Activated CD4-positive, alpha-beta memory T cell treated with anti-CD3 and anti-CD28 coated beads, Interleukin-2, amount 10 ng/mL, durations not matched to agents 7 days and 5 days (primary cell): Measurements from ENCODE around the gene GRIK4. TPM values are rescaled to one million over a fixed set of nuclear protein-coding genes. Genes with fewer than 3 reads are reported as not detected.

Experiments used
- CTCF ChIA-PET: fragments of 350-600 bp; sonication (Branson Sonifier 250); formaldehyde crosslinking; loops from one replicate; lab custom pipeline; 2021; ENCODE audit warnings: antibody characterized with exemption, inconsistent platforms; lab: Charles Lee
- POLR2A ChIA-PET: fragments of 350-600 bp; sonication (Branson Sonifier 250); formaldehyde crosslinking; loops from one replicate; lab custom pipeline; 2021; ENCODE audit warnings: antibody characterized with exemption; lab: Charles Lee
- DNase-seq: peaks from one replicate; pipeline ENCODE4 v3.0.0-alpha.2; 2020
- H3K27ac Mint-ChIP-seq: one replicate; pipeline ENCODE4 v1.8.0; 2021; ENCODE audit warnings: mild to moderate bottlenecking, mixed read lengths
- H3K27me3 Mint-ChIP-seq: one replicate; pipeline ENCODE4 v1.8.0; 2021; ENCODE audit warnings: mixed read lengths
- H3K36me3 Mint-ChIP-seq: one replicate; pipeline ENCODE4 v1.8.0; 2021; ENCODE audit warnings: low read depth, mixed read lengths
- H3K4me1 Mint-ChIP-seq: one replicate; pipeline ENCODE4 v1.8.0; 2021; ENCODE audit warnings: mixed read lengths
- H3K4me3 Mint-ChIP-seq: one replicate; pipeline ENCODE4 v1.8.0; 2021; ENCODE audit warnings: mild to moderate bottlenecking, mixed read lengths
- H3K9me3 Mint-ChIP-seq: one replicate; pipeline ENCODE4 v1.8.0; 2021; ENCODE audit warnings: mixed read lengths
- total RNA-seq, 2 experiments: library from RNA; stranded (reverse); gene quantifications; one replicate each; pipeline ENCODE4 v1.2.3, GENCODE V29; 2021

The GRIK4 gene
- total RNA-seq, 2 experiments from 2014 or later = not detected

DNA sequence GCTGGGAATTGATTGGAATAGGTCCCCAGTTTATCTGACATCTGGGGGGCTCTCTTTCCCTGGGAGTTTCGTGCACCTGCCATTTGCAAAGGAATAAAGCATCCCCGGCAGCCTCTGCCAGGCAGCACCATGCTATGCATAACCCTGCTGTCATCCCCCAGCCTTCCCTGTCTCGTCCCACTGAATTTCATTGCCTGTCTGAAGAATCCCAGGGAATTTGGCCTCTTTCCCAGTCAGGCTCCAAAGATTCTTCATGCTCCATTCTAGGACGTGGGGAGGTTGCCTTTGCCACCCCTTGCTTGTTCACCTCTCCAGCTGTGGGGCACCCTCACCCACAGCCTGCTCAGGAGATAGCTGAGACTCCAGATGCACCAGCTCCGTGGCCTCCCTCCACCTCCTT, 317.3 kb downstream of the GRIK4 start:
- H3K4me1 Mint-ChIP-seq = no peaks in the 10 kb centered on the region

DNA sequence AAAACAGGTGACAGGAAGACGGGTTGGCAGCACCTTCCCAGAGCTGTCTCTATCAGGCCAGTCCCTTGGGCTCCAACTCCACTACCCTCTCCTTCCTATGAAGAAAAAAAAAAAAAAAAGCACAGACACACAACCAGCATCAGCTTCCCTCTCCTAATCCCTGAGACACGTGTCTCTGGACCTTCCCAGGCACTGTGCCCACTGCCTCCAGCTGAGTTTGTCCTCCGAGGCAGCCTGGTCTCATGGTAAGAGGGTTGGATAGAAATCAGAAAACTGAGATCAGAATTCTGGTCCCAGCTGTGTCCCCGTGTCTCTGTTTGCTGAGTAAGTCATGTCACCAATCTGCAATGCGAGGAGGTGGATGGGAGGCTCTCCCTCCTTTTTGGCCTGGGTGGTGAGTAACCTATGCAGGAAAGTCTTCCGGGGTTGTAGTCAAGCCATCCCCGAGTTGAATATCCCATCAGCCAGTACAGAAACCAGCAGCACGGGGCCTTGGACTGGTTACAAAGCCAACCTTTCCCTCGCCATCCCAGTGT, 318.6 kb downstream of the GRIK4 start:
- Mint-ChIP-seq H3K4me3 (no peak overlapping the region), H3K36me3 (no peaks in the 10 kb centered on the region), H3K27me3 (peaks cover 3% of the 10 kb centered on the region), H3K4me1 (no peaks in the 10 kb centered on the region), H3K9me3 (no peaks in the 10 kb centered on the region), H3K27ac (no peak overlapping the region)
- ChIA-PET CTCF (no interaction called here), POLR2A (no interaction called here)
- DNase-seq = no peak

More for the DNA sequence above, 317.3 kb downstream of the GRIK4 start:
- ChIA-PET POLR2A (no interaction called here), CTCF (no interaction called here)
- Mint-ChIP-seq H3K4me3 (no peak overlapping the region), H3K9me3 (no peaks in the 10 kb centered on the region), H3K36me3 (no peaks in the 10 kb centered on the region), H3K27me3 (peaks cover 3% of the 10 kb centered on the region), H3K27ac (no peak overlapping the region)
- DNase-seq = no peak

DNA sequence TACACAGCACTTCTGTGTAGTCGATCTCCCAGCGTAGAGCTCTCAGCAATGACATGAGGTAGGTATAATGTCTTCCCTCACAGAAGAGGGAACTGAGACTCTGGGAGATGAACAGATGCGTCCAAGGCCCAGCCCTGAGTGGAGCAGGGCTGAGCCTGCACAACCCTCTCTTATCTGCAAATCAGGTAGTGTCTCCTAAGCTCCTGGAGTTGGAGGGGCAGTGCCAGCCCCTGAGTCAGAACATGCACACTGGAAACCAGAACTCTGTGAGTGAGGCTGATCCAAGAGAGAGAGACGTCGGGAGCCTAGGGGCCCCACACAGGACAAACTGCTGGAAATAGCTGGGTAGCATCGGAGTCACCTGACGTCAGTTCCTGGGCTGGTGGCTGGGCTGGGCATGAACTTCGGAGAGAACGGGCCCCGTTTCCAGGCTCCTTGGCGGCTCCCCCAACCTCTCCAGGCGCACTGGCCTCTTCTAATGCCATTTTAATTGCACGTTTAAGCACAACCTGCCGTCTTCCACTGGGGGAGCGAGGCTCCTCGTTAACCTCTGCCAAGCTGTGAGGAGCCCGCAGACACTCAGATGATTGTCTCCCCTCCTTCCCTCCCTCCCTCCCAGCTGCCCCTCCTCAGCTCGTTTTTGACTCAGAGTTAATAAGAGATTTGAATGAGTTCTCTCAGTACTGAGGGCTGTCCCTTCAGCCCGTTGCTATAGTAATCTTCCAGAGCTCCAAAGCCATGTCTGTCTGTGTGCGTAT, 321.1 kb downstream of the GRIK4 start:
- ChIA-PET CTCF (no interaction called here), POLR2A (no interaction called here)
- Mint-ChIP-seq H3K4me3 (no peak overlapping the region), H3K9me3 (no peaks in the 10 kb centered on the region), H3K36me3 (no peaks in the 10 kb centered on the region), H3K27ac (no peak overlapping the region), H3K4me1 (peaks cover 7% of the 10 kb centered on the region), H3K27me3 (peaks cover 15% of the 10 kb centered on the region)
- no peak for DNase-seq

DNA sequence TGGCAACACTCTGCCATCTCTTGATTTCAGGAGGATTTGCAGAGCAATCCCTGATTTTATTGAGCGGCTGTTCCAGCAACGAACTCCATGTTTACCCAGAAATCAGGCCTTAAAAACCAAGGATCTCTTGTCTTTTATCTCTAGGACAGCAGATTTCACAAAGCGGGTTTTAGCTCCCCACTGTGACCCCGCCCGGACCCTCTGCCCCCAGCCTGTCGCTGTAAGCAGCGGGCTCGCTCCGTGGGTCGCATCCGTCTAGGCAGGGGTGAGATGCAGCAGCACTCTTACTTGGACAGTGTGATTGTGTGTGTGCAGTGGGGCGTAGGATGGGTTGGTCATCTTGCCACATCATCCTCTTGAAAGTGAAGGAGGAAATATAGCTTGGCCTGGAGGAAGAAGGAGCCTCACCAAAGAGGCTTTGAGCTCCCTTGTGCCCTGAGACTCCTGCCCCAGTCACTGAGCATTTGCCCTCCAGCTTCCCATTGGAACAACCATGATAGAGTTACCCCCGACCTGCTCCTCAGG, 323.2 kb downstream of the GRIK4 start:
- H3K27ac Mint-ChIP-seq = no peak overlapping the region
- H3K4me3 Mint-ChIP-seq = no peak overlapping the region
- no peaks in the 10 kb centered on the region for H3K9me3 Mint-ChIP-seq
- DNase-seq = no peak
- peaks cover 17% of the 10 kb centered on the region for H3K27me3 Mint-ChIP-seq
- H3K36me3 Mint-ChIP-seq = no peaks in the 10 kb centered on the region
- ChIA-PET POLR2A (no interaction called here), CTCF (no interaction called here)
- H3K4me1 Mint-ChIP-seq = peaks cover 7% of the 10 kb centered on the region

DNA sequence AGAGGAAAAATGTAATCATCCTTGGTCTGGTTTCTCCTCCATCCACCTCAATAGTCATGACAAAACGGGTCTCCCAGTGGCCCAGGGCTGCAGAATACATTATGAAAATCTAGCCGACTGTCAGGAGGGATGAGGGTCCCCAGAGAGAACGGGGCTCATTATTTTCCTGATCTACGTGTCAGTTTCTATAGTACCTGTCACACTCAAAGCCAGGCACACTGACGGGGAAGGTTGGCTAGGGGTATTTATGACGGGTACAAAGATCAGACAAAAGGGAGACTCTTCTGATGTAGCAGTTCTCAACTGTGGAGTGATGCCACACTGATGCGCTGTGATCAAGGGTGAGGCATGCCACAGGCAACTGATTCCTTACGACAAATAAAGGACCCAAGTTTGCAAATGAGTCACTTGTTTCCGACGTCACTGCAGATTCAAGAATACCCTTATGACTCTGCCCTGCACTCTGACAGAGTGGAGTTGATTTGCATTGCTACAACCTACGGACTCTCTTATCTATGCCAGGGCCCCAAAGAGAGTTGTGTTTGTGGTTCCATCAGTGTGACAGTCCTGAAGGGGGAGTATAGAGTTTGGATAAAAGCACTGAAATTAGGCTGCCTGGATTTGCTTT, 324.2 kb downstream of the GRIK4 start:
- CTCF ChIA-PET = no interaction called here
- no peak overlapping the region for H3K4me3 Mint-ChIP-seq
- peak; percentile 38 for DNase-seq

DNA sequence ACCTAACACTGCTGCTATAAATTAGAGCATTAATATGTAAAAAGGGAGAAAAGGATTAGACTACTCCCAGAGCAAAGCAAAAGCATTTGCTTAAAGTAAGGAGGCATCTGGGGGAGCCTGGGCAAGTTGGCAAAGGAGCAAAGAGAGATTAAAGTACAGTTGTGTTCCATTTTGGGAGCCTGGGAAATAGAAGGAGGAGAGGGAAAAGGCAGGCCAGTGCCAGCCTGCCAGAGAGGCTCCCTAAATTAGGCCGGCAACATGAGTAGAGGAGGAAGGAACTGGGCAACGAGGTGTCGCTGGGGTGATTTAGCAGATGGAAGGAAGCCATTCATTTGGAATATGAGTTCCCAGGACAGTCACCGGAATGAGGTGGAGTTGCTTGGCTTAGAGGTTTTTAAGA, 326.1 kb downstream of the GRIK4 start:
- H3K9me3 Mint-ChIP-seq = no peaks in the 10 kb centered on the region
- ChIA-PET CTCF (no interaction called here), POLR2A (no interaction called here)
- no peak overlapping the region for H3K4me3 Mint-ChIP-seq
- peaks cover 22% of the 10 kb centered on the region for H3K27me3 Mint-ChIP-seq
- H3K4me1 Mint-ChIP-seq = peaks cover 7% of the 10 kb centered on the region
- H3K36me3 Mint-ChIP-seq = no peaks in the 10 kb centered on the region
- no peak for DNase-seq
- no peak overlapping the region for H3K27ac Mint-ChIP-seq

More for the DNA sequence above, 324.2 kb downstream of the GRIK4 start:
- Mint-ChIP-seq H3K27ac (no peak overlapping the region), H3K36me3 (no peaks in the 10 kb centered on the region), H3K27me3 (peaks cover 19% of the 10 kb centered on the region), H3K9me3 (no peaks in the 10 kb centered on the region), H3K4me1 (peaks cover 7% of the 10 kb centered on the region)
- POLR2A ChIA-PET = no interaction called here

DNA sequence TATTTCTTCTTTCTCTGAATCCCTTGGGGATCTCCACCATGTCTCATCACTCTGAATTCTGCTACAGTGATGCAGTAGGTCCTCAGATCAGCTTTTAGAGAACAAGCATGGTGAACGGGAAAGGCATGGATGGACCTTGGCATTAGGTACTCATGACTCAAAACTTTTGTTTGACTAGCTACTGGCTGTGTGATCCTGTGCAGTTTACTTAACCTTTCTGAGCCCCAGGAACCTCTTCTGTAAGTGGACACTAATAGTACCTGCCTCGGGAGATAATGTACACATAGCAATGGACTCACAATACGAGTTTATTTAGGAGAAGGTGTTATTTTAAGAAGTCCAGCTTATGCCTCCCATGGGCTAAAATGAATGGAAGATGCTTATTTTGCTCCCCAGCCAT, 327.7 kb downstream of the GRIK4 start:
- CTCF ChIA-PET = no interaction called here
- DNase-seq = no peak
- peaks cover 7% of the 10 kb centered on the region for H3K4me1 Mint-ChIP-seq

DNA sequence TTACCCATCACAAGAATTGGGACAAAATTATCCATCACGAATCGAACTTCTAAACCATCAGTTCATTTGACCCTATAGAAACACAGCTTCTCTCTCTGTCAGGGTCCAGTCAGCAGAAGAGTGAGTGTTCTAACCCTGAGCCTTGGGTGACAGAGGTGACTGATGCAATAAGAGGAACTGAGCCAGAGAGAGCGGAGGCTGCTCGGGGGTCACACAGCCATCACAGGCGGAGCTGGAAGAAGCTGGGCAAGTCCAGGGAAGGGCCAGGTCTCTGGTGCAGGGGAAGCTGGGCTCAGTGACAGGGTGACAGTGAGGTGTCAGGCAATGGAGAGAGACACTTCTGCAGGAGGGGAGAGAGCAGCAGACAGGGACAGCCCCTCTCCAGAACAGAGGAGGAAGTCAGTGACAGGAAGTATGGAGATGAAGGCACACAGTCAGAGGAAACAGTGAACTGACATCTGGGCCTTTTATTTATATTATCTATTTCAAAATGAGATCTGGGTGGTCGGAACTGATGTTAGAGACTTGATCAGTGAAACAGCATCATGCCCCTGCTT, 328.4 kb downstream of the GRIK4 start:
- POLR2A ChIA-PET = no interaction called here
- CTCF ChIA-PET = no interaction called here

More for the DNA sequence above, 327.7 kb downstream of the GRIK4 start:
- Mint-ChIP-seq H3K27ac (no peak overlapping the region), H3K36me3 (no peaks in the 10 kb centered on the region), H3K9me3 (no peaks in the 10 kb centered on the region), H3K27me3 (peaks cover 20% of the 10 kb centered on the region), H3K4me3 (no peak overlapping the region)
- POLR2A ChIA-PET = no interaction called here

DNA sequence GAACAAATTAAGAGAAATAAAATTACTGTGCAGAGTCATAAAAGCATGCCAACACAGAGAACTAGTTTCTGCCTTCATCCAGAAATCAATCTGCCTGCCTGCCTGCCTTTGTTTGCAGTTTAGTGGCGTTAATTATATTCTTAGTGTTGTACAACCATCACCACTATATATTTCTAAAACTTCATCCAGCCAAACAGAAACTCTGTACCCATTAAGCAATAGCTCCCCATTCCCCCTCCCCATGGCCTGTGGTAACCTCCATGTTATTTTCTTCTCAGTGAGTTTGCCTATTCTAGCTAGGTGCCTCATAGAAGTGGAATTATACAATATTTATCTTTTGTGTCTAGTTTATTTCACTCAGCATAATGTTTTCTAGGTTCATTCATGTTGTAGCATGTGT, 329.1 kb downstream of the GRIK4 start:
- DNase-seq = no peak
- H3K36me3 Mint-ChIP-seq = no peaks in the 10 kb centered on the region
- H3K27me3 Mint-ChIP-seq = peaks cover 17% of the 10 kb centered on the region
- peaks cover 5% of the 10 kb centered on the region for H3K4me1 Mint-ChIP-seq
- H3K27ac Mint-ChIP-seq = no peak overlapping the region
- ChIA-PET POLR2A (no interaction called here), CTCF (no interaction called here)
- H3K9me3 Mint-ChIP-seq = no peaks in the 10 kb centered on the region
- no peak overlapping the region for H3K4me3 Mint-ChIP-seq

More for the DNA sequence above, 328.4 kb downstream of the GRIK4 start:
- peaks cover 20% of the 10 kb centered on the region for H3K27me3 Mint-ChIP-seq
- H3K36me3 Mint-ChIP-seq = no peaks in the 10 kb centered on the region
- H3K4me3 Mint-ChIP-seq = no peak overlapping the region
- H3K4me1 Mint-ChIP-seq = peaks cover 7% of the 10 kb centered on the region
- no peaks in the 10 kb centered on the region for H3K9me3 Mint-ChIP-seq
- no peak for DNase-seq
- H3K27ac Mint-ChIP-seq = no peak overlapping the region

DNA sequence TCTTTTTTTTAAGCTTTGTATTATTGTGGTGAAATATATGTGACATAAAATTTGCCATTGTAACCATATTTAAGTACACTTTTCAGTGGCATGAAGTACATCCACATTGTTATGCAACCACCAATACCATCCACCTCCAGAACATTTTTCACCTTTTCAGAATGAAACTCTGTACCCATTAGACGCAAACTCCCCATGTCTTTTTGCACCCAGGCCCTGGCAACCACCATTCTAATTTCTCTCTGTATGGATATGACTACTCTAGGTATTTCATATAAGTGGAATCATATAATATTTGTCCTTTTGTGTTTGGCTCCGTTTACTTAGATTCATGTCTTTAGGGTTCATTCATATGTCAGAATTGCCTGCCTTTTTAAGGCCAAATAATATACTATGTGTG, 329.5 kb downstream of the GRIK4 start:
- ChIA-PET POLR2A (no interaction called here), CTCF (no interaction called here)
- H3K36me3 Mint-ChIP-seq = no peaks in the 10 kb centered on the region
- peaks cover 13% of the 10 kb centered on the region for H3K27me3 Mint-ChIP-seq
- H3K27ac Mint-ChIP-seq = no peak overlapping the region
- no peaks in the 10 kb centered on the region for H3K9me3 Mint-ChIP-seq
- DNase-seq = no peak
- H3K4me3 Mint-ChIP-seq = no peak overlapping the region
- peaks cover under 1% of the 10 kb centered on the region for H3K4me1 Mint-ChIP-seq

DNA sequence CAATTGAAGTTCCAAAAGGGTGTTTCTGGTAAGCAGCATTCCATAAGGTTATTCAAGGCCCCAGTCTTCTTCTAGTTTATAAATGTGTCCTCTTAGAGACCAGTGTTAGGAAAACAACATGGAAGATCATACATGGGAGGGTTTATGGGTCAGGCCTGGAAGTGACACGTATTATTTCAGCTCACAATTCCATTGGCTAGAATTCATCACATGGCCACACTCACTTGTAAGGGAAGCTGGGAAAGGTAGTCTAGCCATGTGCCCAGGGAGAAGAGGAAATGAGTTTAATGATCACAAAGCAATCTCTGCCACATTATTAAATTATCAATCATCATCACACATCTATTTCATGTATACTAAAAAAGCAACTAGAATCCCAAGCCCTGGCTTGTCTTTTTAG, 330.6 kb downstream of the GRIK4 start:
- POLR2A ChIA-PET = no interaction called here
- no peak for DNase-seq
- Mint-ChIP-seq H3K27me3 (peaks cover 9% of the 10 kb centered on the region), H3K9me3 (no peaks in the 10 kb centered on the region), H3K27ac (no peak overlapping the region), H3K4me3 (no peak overlapping the region), H3K36me3 (no peaks in the 10 kb centered on the region), H3K4me1 (no peaks in the 10 kb centered on the region)
- CTCF ChIA-PET = no interaction called here

DNA sequence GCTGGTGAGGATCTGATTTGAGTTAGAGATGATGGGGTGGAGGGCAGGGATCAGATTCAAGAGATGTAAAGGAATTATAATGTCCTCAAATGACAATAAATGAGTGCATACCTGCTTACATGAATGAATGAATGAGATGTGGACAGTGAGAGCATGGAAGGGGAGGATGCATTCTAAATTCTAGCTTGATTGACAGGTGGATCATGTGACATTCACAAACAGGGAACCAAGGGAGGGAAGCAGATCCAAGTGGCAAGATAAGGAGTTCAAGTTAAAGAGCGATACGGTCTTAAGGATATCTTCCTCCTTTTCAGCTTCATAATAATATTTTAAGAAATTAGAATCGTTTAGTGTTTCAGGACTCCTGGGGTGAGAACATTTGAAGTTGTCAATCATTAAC, 341.9 kb downstream of the GRIK4 start:
- CTCF ChIA-PET = no interaction called here
- DNase-seq = no peak
- Mint-ChIP-seq H3K27me3 (peaks cover 8% of the 10 kb centered on the region), H3K4me1 (no peaks in the 10 kb centered on the region), H3K27ac (no peak overlapping the region), H3K9me3 (no peaks in the 10 kb centered on the region), H3K4me3 (no peak overlapping the region), H3K36me3 (no peaks in the 10 kb centered on the region)
- POLR2A ChIA-PET = no interaction called here

DNA sequence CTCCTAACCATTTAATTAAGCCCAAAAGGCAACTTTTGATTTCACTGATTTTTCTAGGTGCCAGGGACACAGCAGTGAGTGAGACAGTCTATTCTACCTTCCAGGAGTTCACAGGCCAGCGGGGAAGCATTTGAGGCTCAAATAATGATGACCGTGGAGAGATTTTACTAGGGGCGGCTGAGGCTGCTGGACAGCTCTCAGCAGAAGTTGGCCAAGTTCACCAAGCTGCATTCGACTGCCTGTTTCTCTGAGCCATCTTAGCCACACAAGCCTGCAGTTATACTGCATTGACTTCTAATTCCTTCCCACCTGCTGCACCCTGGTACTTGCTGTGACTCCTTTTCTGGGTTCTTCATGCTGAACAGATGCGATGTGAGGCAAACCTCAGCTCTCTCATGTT, 343.4 kb downstream of the GRIK4 start:
- ChIA-PET POLR2A (no interaction called here), CTCF (no interaction called here)
- Mint-ChIP-seq H3K36me3 (no peaks in the 10 kb centered on the region), H3K9me3 (no peaks in the 10 kb centered on the region), H3K4me1 (no peaks in the 10 kb centered on the region), H3K27ac (no peak overlapping the region), H3K27me3 (peaks cover 4% of the 10 kb centered on the region), H3K4me3 (no peak overlapping the region)
- DNase-seq = no peak
